Measurements from ENCODE around the gene TANC1.
A peak's percentile ranks its signal among the peaks of the same experiment; 100 is the strongest.

Gene TANC1

GRCh38 chr2:158968396-158969161 is at the start of gene TANC1:
Gene TANC1 (plus strand): TSS chr2:158968640. CDS start chr2:159065911, 97,271 bp downstream.
- DNase-seq, result peak; percentile 12

GRCh38 chr2:158921599-158922408 is 46.6 kb upstream of the TANC1 start:
- DNase-seq, result no peak

GRCh38 chr2:158922601-158923000 is 45.8 kb upstream of the TANC1 start:
- no peak for DNase-seq

- no peak for DNase-seq
Measured at GRCh38 chr2:158923180-158923594, 45.3 kb upstream of the TANC1 start.

GRCh38 chr2:158923641-158924040 is 44.8 kb upstream of the TANC1 start:
- DNase-seq, result no peak

GRCh38 chr2:158926478-158926948 is 41.9 kb upstream of the TANC1 start:
- DNase-seq, result no peak

GRCh38 chr2:158928515-158928914 is 39.9 kb upstream of the TANC1 start:
- DNase-seq, result no peak

GRCh38 chr2:158928965-158929364 is 39.5 kb upstream of the TANC1 start:
- no peak for DNase-seq

- no peak for DNase-seq
Measured at GRCh38 chr2:158931572-158931971, 36.9 kb upstream of the TANC1 start.

GRCh38 chr2:158932131-158932645 is 36.3 kb upstream of the TANC1 start:
- no peak for DNase-seq

GRCh38 chr2:158934170-158934569 is 34.3 kb upstream of the TANC1 start:
- no peak for DNase-seq

- no peak for DNase-seq
Measured at GRCh38 chr2:158935617-158936016, 32.8 kb upstream of the TANC1 start.

GRCh38 chr2:158936978-158937377 is 31.5 kb upstream of the TANC1 start:
- DNase-seq, result no peak

GRCh38 chr2:158940356-158940755 is 28.1 kb upstream of the TANC1 start:
- no peak for DNase-seq

GRCh38 chr2:158943973-158944372 is 24.5 kb upstream of the TANC1 start:
- no peak for DNase-seq

GRCh38 chr2:158948964-158949699 is 19.3 kb upstream of the TANC1 start:
- no peak for DNase-seq

GRCh38 chr2:158953454-158953853 is 15.0 kb upstream of the TANC1 start:
- no peak for DNase-seq

- no peak for DNase-seq
Measured at GRCh38 chr2:158953926-158954763, 14.3 kb upstream of the TANC1 start.

- DNase-seq, result no peak
Measured at GRCh38 chr2:158955842-158956365, 12.5 kb upstream of the TANC1 start.

- DNase-seq, result no peak
Measured at GRCh38 chr2:158958365-158958764, 10.1 kb upstream of the TANC1 start.

GRCh38 chr2:158960193-158960592 is 8.2 kb upstream of the TANC1 start:
- no peak for DNase-seq

GRCh38 chr2:158962074-158962473 is 6.4 kb upstream of the TANC1 start:
- DNase-seq, result no peak
